ENCODE measurements around the gene TMOD2. TPM values are rescaled to one million over a fixed set of nuclear protein-coding genes. Genes with fewer than 3 reads are reported as not detected.

Gene TMOD2
- total and polyA plus RNA-seq, 7 donors, result 0.49 to 5.8 (median 2.1) TPM

GRCh38 chr15:51771773-51772172 is 20.4 kb downstream of the TMOD2 start:
- WGBS, 3 donors, result 59 to 74% (median 68%) methylated on average over 1 of the region's 1 CpG
- Histone ChIP-seq H3K4me3 (no peak overlapping the region), H3K9me3 (no peaks in the 10 kb centered on the region), H3K27ac (no peak overlapping the region), H3K36me3 (ENCODE audit: insufficient read depth in 1 of 2, low read depth in 1 of 2) (peaks cover 0 to 35% of the 10 kb centered on the region in 2 donors), H3K27me3 (ENCODE audit: insufficient read depth in 3 of 3, low read length in 2 of 3) (no peaks in the 10 kb centered on the region), H3K4me1 (no peaks in the 10 kb centered on the region)
- ATAC-seq (no peak), DNase-seq (no peak)
- no peak for TF ChIP-seq CTCF (IDR thresholded peaks at IDR 0.05)
- intact Hi-C loops (cut with DNase I), result no loop called here

GRCh38 chr15:51774916-51775315 is 23.5 kb downstream of the TMOD2 start:
- H3K4me3 ChIP-seq, result no peak overlapping the region
- intact Hi-C loops (cut with DNase I), result no loop called here
- no peak overlapping the region for H3K27ac ChIP-seq
- no peaks in the 10 kb centered on the region for H3K9me3 ChIP-seq
- H3K27me3 ChIP-seq (ENCODE audit: insufficient read depth in 3 of 3, low read length in 2 of 3), result no peaks in the 10 kb centered on the region
- TF ChIP-seq CTCF (IDR thresholded peaks at IDR 0.05), result no peak
- peaks cover 0 to 23% of the 10 kb centered on the region in 2 donors for H3K36me3 ChIP-seq (ENCODE audit: insufficient read depth in 1 of 2, low read depth in 1 of 2)
- DNase-seq (no peak), ATAC-seq (no peak)
- H3K4me1 ChIP-seq, result no peaks in the 10 kb centered on the region
- WGBS, 3 donors, result 78 to 89% (median 87%) methylated on average over 3 of the region's 3 CpGs

- no peak overlapping the region for H3K27ac ChIP-seq
- no peaks in the 10 kb centered on the region for H3K4me1 ChIP-seq
- no peaks in the 10 kb centered on the region for H3K27me3 ChIP-seq (ENCODE audit: insufficient read depth in 3 of 3, low read length in 2 of 3)
- H3K9me3 ChIP-seq, result no peaks in the 10 kb centered on the region
- DNase-seq, result no peak
- H3K36me3 ChIP-seq (ENCODE audit: insufficient read depth in 1 of 2, low read depth in 1 of 2), result peaks cover 0 to 28% of the 10 kb centered on the region in 2 donors
- intact Hi-C loops (cut with DNase I), result loop anchor here in 1 of 2 donors (2.0 kb wide), 1 partner anchor 125 kb away; no protein-coding TSS in a partner anchor
- no peak overlapping the region for H3K4me3 ChIP-seq
- 59 to 70% (median 62%) methylated on average over 11 of the region's 11 CpGs for WGBS, 3 donors
- ATAC-seq, result peak; percentile 51 to 90 (median 76)
- TF ChIP-seq CTCF (IDR thresholded peaks at IDR 0.05), result peak; percentile 70
These were observed 24.8 kb downstream of the TMOD2 start for GRCh38 chr15:51775967-51776816.

- peak; percentile 81 for TF ChIP-seq CTCF (IDR thresholded peaks at IDR 0.05)
These were observed 25.7 kb downstream of the TMOD2 start for GRCh38 chr15:51776952-51777569.

More at GRCh38 chr15:51776952-51777569, 25.7 kb downstream of the TMOD2 start:
- H3K27me3 ChIP-seq (ENCODE audit: insufficient read depth in 3 of 3, low read length in 2 of 3), result no peaks in the 10 kb centered on the region
- no peak overlapping the region for H3K27ac ChIP-seq
- H3K36me3 ChIP-seq (ENCODE audit: insufficient read depth in 1 of 2, low read depth in 1 of 2), result peaks cover 0 to 32% of the 10 kb centered on the region in 2 donors
- no peaks in the 10 kb centered on the region for H3K4me1 ChIP-seq
- ATAC-seq (peak; percentile 85 to 98 (median 94)), DNase-seq (peak in 1 of 2 donors; percentile 30)
- intact Hi-C loops (cut with DNase I), result loop anchor here (1.0 to 2.0 kb wide), 2 partner anchors 126 to 127 kb away; no protein-coding TSS in a partner anchor
- no peaks in the 10 kb centered on the region for H3K9me3 ChIP-seq
- 59 to 63% (median 60%) methylated on average over 6 of the region's 6 CpGs for WGBS, 3 donors
- H3K4me3 ChIP-seq, result no peak overlapping the region

All from psoas muscle (tissue), 8 donors.